Hematopoietic multipotent progenitor cell treated with erythropoietin and hydrocortisone succinate and interleukin-3 and kit ligand, for 4 days (in vitro differentiated cells): ENCODE measurements around the gene KLF5.
"Not testable (repeated sequence)": the region's sequence is repeated elsewhere in the genome, so short reads cannot be mapped to it uniquely, and the experiment has no call there.

ENCODE experiments used
- DNase-seq: peaks from one replicate; pipeline ENCODE4 v3.0.0-alpha.2; 2015

The KLF5 gene

GRCh38 chr13:73058736-73059459 is at the start of gene KLF5:
Gene KLF5 (plus strand): TSS chr13:73059005. CDS start chr13:73059328, 323 bp downstream.
- peak; percentile 97 for DNase-seq

GRCh38 chr13:73011751-73012150 is 47.1 kb upstream of the KLF5 start:
- DNase-seq = no peak

- no peak for DNase-seq
Observed at GRCh38 chr13:73015805-73016204, 43.0 kb upstream of the KLF5 start.

- no peak for DNase-seq
Observed at GRCh38 chr13:73018336-73018735, 40.5 kb upstream of the KLF5 start.

GRCh38 chr13:73025217-73026012 is 33.4 kb upstream of the KLF5 start:
- DNase-seq = no peak

- no peak for DNase-seq
Observed at GRCh38 chr13:73034901-73035300, 23.9 kb upstream of the KLF5 start.

DNA sequence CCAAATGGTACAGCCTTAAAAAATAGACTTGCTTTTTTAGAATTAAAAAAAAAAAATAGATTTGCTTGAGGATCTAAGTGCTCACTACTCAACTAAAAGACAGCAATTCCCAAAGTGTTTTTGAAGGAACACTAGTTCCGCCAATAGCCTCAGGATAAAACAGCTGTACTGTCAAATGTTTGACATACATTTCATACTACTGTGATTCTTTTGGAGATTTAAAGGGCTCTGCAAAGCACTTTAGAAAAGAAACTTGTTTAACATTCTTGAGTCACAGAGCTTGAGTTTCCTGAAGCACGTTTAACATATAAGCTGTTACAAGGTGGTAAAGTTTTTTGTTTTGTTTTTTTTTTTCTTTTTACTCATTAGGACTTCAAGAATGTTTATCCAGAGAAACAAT is 23.1 kb upstream of the KLF5 start:
- no peak for DNase-seq

GRCh38 chr13:73036566-73036965 is 22.2 kb upstream of the KLF5 start:
- DNase-seq = no peak

DNA sequence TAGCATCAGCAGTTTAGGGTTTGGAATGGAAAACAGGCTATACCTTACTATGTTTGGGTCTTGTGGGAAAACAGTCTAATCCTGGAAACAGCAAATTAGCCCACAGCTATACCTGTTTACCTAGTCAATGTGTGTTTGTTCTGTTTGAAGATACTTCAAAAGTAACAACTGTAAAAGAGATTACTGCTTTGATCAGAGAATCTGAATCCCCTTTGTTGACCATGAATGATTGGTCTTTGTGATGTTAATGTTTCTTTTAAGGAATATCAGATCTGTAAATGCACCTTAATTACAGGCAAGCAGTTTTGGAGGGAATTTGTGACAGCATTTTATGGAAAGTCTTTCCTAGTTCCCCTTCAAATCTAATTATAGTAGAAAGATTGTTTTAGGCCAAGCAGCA is 20.7 kb upstream of the KLF5 start:
- DNase-seq = no peak

GRCh38 chr13:73039201-73040108 is 19.4 kb upstream of the KLF5 start:
- peak; percentile 66 for DNase-seq

- peak; percentile 10 for DNase-seq
Observed at GRCh38 chr13:73040484-73040883, 18.3 kb upstream of the KLF5 start.

- DNase-seq = peak; percentile 92
Observed at GRCh38 chr13:73040968-73041596, 17.7 kb upstream of the KLF5 start.

DNA sequence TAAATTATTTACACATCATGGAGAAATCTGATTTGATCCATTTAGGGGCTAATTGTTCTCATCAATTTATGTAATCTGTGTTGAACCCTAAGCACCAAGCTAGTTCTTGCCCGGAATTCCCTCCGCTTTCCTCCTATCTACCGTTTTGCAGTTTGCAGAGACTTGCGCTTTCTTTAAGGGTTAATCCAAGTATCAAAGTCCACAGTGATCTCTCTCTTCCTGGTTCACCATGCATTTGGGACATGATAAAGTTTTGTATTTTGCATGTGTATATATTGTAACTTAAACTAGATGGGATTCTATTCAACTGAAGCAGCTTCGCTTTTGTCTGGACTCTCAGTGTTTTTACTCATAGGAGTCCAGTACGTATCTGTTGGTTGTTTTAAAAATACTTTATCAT is 13.8 kb upstream of the KLF5 start:
- no peak for DNase-seq

DNA sequence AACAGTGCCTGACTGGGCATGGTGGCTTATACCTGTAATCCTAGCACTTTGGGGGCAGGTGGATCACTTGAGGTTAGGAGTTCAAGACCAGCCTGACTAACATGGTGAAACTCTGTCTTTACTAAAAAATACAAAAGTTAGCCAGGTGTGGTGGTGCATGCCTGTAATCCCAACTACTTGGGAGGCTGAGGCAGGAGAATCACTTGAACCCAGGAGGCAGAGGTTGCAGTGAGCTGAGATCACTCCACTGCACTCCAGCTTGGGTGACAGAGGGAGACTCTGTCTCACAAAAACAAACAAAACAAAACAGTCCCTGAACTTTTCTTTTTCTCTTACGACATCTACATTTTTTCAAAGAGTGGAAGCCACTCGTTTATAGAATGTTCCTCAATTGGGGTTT is 10.2 kb upstream of the KLF5 start:
- not testable (repeated sequence) for DNase-seq

DNA sequence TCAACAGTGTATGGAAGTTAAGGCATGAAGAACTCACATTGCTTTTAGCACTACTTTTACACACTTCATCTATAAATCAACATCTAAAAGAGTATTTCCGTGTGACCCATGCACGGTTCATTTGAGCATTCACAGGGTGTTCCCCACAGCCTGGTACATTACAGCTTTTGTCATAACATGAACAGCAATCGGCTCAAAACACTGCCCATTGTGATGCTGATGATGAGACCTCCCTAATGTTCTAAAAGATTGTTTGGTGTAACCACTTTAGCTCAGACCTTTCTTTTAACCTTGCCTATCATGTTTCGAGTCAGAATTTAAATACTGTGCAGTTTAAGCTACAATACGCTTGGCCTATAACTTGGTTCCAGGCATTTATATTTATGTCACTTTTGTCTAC is 4.1 kb upstream of the KLF5 start:
- no peak for DNase-seq

GRCh38 chr13:73055813-73056564 is 2.8 kb upstream of the KLF5 start:
- DNase-seq = no peak

DNA sequence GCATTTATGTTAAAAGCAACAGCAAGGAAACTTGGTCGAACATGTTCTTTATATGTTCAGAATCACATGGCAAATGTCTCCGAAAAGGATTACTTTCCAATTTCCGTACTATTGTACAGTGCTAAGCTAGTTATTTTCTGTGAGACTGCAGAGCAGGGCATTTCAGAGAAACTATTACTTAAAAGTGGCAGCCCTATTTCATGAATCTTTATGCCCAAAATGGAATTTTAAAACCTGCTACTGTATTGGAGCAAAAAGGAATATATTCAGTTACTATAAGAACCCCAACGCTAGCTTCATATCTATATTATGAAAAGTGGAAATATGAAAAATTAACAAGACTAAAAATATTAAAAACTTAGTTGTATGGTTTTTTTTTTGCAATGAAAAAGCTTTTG is 2.2 kb upstream of the KLF5 start:
- DNase-seq = no peak

GRCh38 chr13:73057284-73058063 is 1.3 kb upstream of the KLF5 start:
- DNase-seq = no peak

- DNase-seq = no peak
Observed at GRCh38 chr13:73058064-73058313, 816 bp upstream of the KLF5 start.

DNA sequence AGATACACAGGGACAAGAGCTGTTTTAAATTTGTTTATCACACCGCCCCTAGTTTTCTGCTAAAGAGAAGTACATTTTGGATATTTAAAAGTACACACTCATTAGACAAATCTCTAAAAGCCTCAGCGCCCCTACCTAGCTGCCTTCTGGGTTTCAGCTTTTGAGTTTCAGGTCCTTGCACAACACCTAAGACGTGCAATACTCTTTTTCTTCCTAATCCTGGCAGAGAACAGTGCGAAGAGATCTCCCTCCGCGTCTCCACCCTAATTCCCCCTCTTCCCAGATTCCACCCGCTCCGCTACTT is 421 bp upstream of the KLF5 start:
- no peak for DNase-seq

GRCh38 chr13:73059460-73060250 is 850 bp downstream of the KLF5 start:
- peak; percentile 66 for DNase-seq
